ENCODE data around the gene GPR35.
"Not testable (repeated sequence)": the region's sequence is repeated elsewhere in the genome, so short reads cannot be mapped to it uniquely, and the experiment has no call there.

GPR35 gene

GRCh38 chr2:240601061-240601830, 24.0 kb upstream of the GPR35 start:
- DNase-seq (ENCODE audit: extremely low spot score, insufficient read length, low read depth) (no peak), FAIRE-seq (no peak)

- no peak for FAIRE-seq
- DNase-seq (ENCODE audit: extremely low spot score, insufficient read length, low read depth): no peak
These were observed 23.5 kb upstream of the GPR35 start for GRCh38 chr2:240601831-240602160.

GRCh38 chr2:240602266-240603050, 22.8 kb upstream of the GPR35 start:
- FAIRE-seq (no peak), DNase-seq (ENCODE audit: extremely low spot score, insufficient read length, low read depth) (no peak)

GRCh38 chr2:240603081-240603835, 22.0 kb upstream of the GPR35 start:
- no peak for FAIRE-seq
- DNase-seq (ENCODE audit: extremely low spot score, insufficient read length, low read depth): no peak

- no peak for DNase-seq (ENCODE audit: extremely low spot score, insufficient read length, low read depth)
- no peak for FAIRE-seq
These were observed 21.4 kb upstream of the GPR35 start for GRCh38 chr2:240603846-240604245.

GRCh38 chr2:240604291-240604938, 20.9 kb upstream of the GPR35 start:
- FAIRE-seq: no peak
- DNase-seq (ENCODE audit: extremely low spot score, insufficient read length, low read depth): no peak

- FAIRE-seq: no peak
- DNase-seq (ENCODE audit: extremely low spot score, insufficient read length, low read depth): no peak
These were observed 20.2 kb upstream of the GPR35 start for GRCh38 chr2:240604939-240605716.

GRCh38 chr2:240605867-240606743, 19.2 kb upstream of the GPR35 start:
- no peak for FAIRE-seq
- no peak for DNase-seq (ENCODE audit: extremely low spot score, insufficient read length, low read depth)

- DNase-seq (ENCODE audit: extremely low spot score, insufficient read length, low read depth): no peak
- no peak for FAIRE-seq
These were observed 13.6 kb upstream of the GPR35 start for GRCh38 chr2:240611601-240612210.

- FAIRE-seq (no peak), DNase-seq (ENCODE audit: extremely low spot score, insufficient read length, low read depth) (no peak)
These were observed 11.5 kb upstream of the GPR35 start for GRCh38 chr2:240613781-240614180.

- no peak for FAIRE-seq
- no peak for DNase-seq (ENCODE audit: extremely low spot score, insufficient read length, low read depth)
These were observed 10.9 kb upstream of the GPR35 start for GRCh38 chr2:240614391-240614790.

- FAIRE-seq: no peak
- DNase-seq (ENCODE audit: extremely low spot score, insufficient read length, low read depth): no peak
These were observed 9.9 kb upstream of the GPR35 start for GRCh38 chr2:240615396-240615795.

- DNase-seq (ENCODE audit: extremely low spot score, insufficient read length, low read depth): no peak
- no peak for FAIRE-seq
These were observed 9.3 kb upstream of the GPR35 start for GRCh38 chr2:240615820-240616547.

- not testable (repeated sequence) for FAIRE-seq
These were observed 8.2 kb upstream of the GPR35 start for GRCh38 chr2:240616860-240617666.

GRCh38 chr2:240618776-240619175, 6.5 kb upstream of the GPR35 start:
- DNase-seq (ENCODE audit: extremely low spot score, insufficient read length, low read depth): no peak
- no peak for FAIRE-seq

More at GRCh38 chr2:240616860-240617666, 8.2 kb upstream of the GPR35 start:
- DNase-seq (ENCODE audit: extremely low spot score, insufficient read length, low read depth): not testable (repeated sequence)

- FAIRE-seq (no peak), DNase-seq (ENCODE audit: extremely low spot score, insufficient read length, low read depth) (no peak)
These were observed 5.7 kb upstream of the GPR35 start for GRCh38 chr2:240619506-240620148.

Data from GM18507 (cell line).